GM12873 (cell line): ENCODE measurements around the gene PCK2.

Experiments used
- CTCF ChIP-seq: IDR thresholded peaks from 2 replicates; pipeline ENCODE4 v1.5.1; 2012; ENCODE audit warnings: low read depth, mild to moderate bottlenecking, moderate library complexity, low read length, control low read depth; ENCODE audit not compliant: insufficient read depth; ENCODE audit errors: missing control alignments

The PCK2 gene

GRCh38 chr14:24071144-24071697, 22.9 kb upstream of the PCK2 start, which contains the start of gene CPNE6:
Gene CPNE6 (plus strand): TSS chr14:24071562. CDS start chr14:24072937, 1,375 bp downstream.
- no peak for TF ChIP-seq CTCF

- no peak for TF ChIP-seq CTCF
Observed at GRCh38 chr14:24071836-24072430, 22.2 kb upstream of the PCK2 start.

- no peak for TF ChIP-seq CTCF
Observed at GRCh38 chr14:24072436-24072835, 21.7 kb upstream of the PCK2 start.

GRCh38 chr14:24072881-24073877, 20.9 kb upstream of the PCK2 start:
- no peak for TF ChIP-seq CTCF

GRCh38 chr14:24074625-24075484, 19.3 kb upstream of the PCK2 start:
- TF ChIP-seq CTCF, result no peak

GRCh38 chr14:24075485-24076301, 18.4 kb upstream of the PCK2 start:
- TF ChIP-seq CTCF, result no peak
